ENCODE data around the gene JRKL.

GRCh38 chr11:96396637-96397036, 6.8 kb downstream of the JRKL start:
- TF ChIP-seq CTCF (IDR thresholded peaks at IDR 0.05) (no peak), POLR2A (IDR thresholded peaks at IDR 0.05) (no peak)

Measured in ovary (tissue), 3 donors.